A673 (cell line): Measurements from ENCODE around the gene PAF1. TPM values are rescaled to one million over a fixed set of nuclear protein-coding genes. Genes with fewer than 3 reads are reported as not detected.

Source experiments
- BruUV-seq: library from RNA; stranded (reverse); fragments of 400-500 nt; replicated peaks from 2 replicates; lab custom pipeline; 2021; lab: Mats Ljungman, UMichigan
- CTCF ChIA-PET: fragments of 300-600 bp; sonication (Branson Sonifier 250); formaldehyde crosslinking; loops from one replicate; lab custom pipeline; 2022; ENCODE audit warnings: antibody characterized with exemption; lab: Charles Lee
- POLR2A ChIA-PET: fragments of 300-600 bp; sonication (Branson Sonifier 250); formaldehyde crosslinking; loops from one replicate; lab custom pipeline; 2022; ENCODE audit warnings: antibody characterized with exemption; ENCODE audit not compliant: low non-redundant PET; lab: Charles Lee
- DNase-seq: peaks from one replicate; pipeline ENCODE4 v3.0.0-alpha.2; 2015; ENCODE audit warnings: low spot score
- H3K27ac ChIP-seq: fragments of 200-600 bp; sonication (generic); 2 replicates; pipeline ENCODE4 v1.5.1; 2016; ENCODE audit warnings: mixed run types, low read depth, mild to moderate bottlenecking, mixed read lengths, antibody characterized with exemption, low read length; ENCODE audit not compliant: poor library complexity, severe bottlenecking
- H3K27me3 ChIP-seq: fragments of 200-600 bp; sonication (generic); replicated peaks from 2 replicates; pipeline ENCODE4 v1.6.1; 2017; ENCODE audit warnings: mixed run types, low read depth, mild to moderate bottlenecking, mixed read lengths, antibody characterized with exemption, low read length; ENCODE audit not compliant: insufficient read depth, poor library complexity
- H3K36me3 ChIP-seq: fragments of 200-600 bp; sonication (generic); 2 replicates; pipeline ENCODE4 v1.6.1; 2016; ENCODE audit warnings: mixed run types, mild to moderate bottlenecking, mixed read lengths, antibody characterized with exemption, low read length; ENCODE audit not compliant: insufficient read depth, poor library complexity, severe bottlenecking
- H3K4me1 ChIP-seq: fragments of 200-600 bp; sonication (generic); 2 replicates; pipeline ENCODE4 v1.6.1; 2017; ENCODE audit warnings: mixed run types, mild to moderate bottlenecking, mixed read lengths, antibody characterized with exemption, low read length; ENCODE audit not compliant: insufficient read depth, poor library complexity, severe bottlenecking
- H3K4me3 ChIP-seq: fragments of 200-600 bp; sonication (generic); 2 replicates; pipeline ENCODE4 v1.5.1; 2016; ENCODE audit warnings: low read depth, mixed run types, mild to moderate bottlenecking, mixed read lengths, low read length; ENCODE audit not compliant: poor library complexity, severe bottlenecking
- H3K9me3 ChIP-seq: fragments of 200-600 bp; sonication (generic); 2 replicates; pipeline ENCODE4 v1.6.1; 2016; ENCODE audit warnings: mixed run types, low read depth, mild to moderate bottlenecking, mixed read lengths, antibody characterized with exemption, low read length; ENCODE audit not compliant: poor library complexity, severe bottlenecking
- CTCF ChIP-seq: fragments of 300-800, 200-600 bp; sonication (generic); conservative IDR thresholded peaks from 2 replicates; pipeline ENCODE4 v1.5.1; 2017; ENCODE audit warnings: low read depth, mild to moderate bottlenecking, antibody characterized with exemption, low read length, moderate library complexity, mixed read lengths
- EZH2 ChIP-seq: fragments of 200-600 bp; sonication (generic); IDR thresholded peaks from 2 replicates; pipeline ENCODE4 v1.6.1; 2017; ENCODE audit warnings: borderline replicate concordance, low read depth, mild to moderate bottlenecking, mixed read lengths, antibody characterized with exemption, low read length; ENCODE audit not compliant: poor library complexity, severe bottlenecking
- intact Hi-C: fragments of 100-400 bp; cut with micrococcal nuclease; formaldehyde crosslinking; loops from one replicate; pipeline ENCODE4 v1.10.0; 2022; ENCODE audit not compliant: unreplicated experiment
- total RNA-seq: library from RNA; stranded (reverse); gene quantifications from 2 replicates; pipeline ENCODE4 v1.2.3, GENCODE V29; 2021

The PAF1 gene
- total RNA-seq, 1 experiment from 2014 or later: 70.2 TPM

GRCh38 chr19:39420769-39421168 is 29.9 kb upstream of the PAF1 start:
- Histone ChIP-seq H3K9me3 (no peaks in the 10 kb centered on the region), H3K27ac (no peak overlapping the region), H3K27me3 (no peaks in the 10 kb centered on the region), H3K4me3 (no peak overlapping the region), H3K4me1 (peaks cover 2% of the 10 kb centered on the region), H3K36me3 (peaks cover 55% of the 10 kb centered on the region)
- no TSS peak for BruUV-seq
- ChIA-PET POLR2A (interaction anchor here (1.5 kb wide), 1 partner anchor 15 kb away, joined by 7 read pairs; the partner anchor contains the start of gene RPS16), CTCF (interaction anchor here (0.6 kb wide), 1 partner anchor 248 kb away, joined by 5 read pairs; no protein-coding TSS in a partner anchor)
- DNase-seq: no peak
- intact Hi-C loops: no loop called here
- TF ChIP-seq CTCF (no peak), EZH2 (no peak)

- Histone ChIP-seq H3K27ac (no peak overlapping the region), H3K36me3 (peaks cover 51% of the 10 kb centered on the region), H3K27me3 (no peaks in the 10 kb centered on the region), H3K4me1 (peaks cover 15% of the 10 kb centered on the region), H3K9me3 (no peaks in the 10 kb centered on the region), H3K4me3 (no peak overlapping the region)
- no peak for DNase-seq
- POLR2A ChIA-PET: interaction anchor here (1.1 kb wide), 1 partner anchor 17 kb away, joined by 6 read pairs; the partner anchor contains the start of gene RPS16
- CTCF ChIA-PET: no interaction called here
- intact Hi-C loops: no loop called here
- BruUV-seq: no TSS peak
- TF ChIP-seq EZH2: no peak
- no peak for TF ChIP-seq CTCF
Measured at GRCh38 chr19:39419003-39419402, 28.1 kb upstream of the PAF1 start.

- no peaks in the 10 kb centered on the region for H3K9me3 ChIP-seq
- ChIA-PET CTCF (no interaction called here), POLR2A (no interaction called here)
- peaks cover 47% of the 10 kb centered on the region for H3K36me3 ChIP-seq
- intact Hi-C loops: no loop called here
- no peak overlapping the region for H3K4me3 ChIP-seq
- peaks cover 15% of the 10 kb centered on the region for H3K4me1 ChIP-seq
- no TSS peak for BruUV-seq
- DNase-seq: no peak
- no peak overlapping the region for H3K27ac ChIP-seq
- TF ChIP-seq EZH2 (no peak), CTCF (no peak)
- no peaks in the 10 kb centered on the region for H3K27me3 ChIP-seq
Measured at GRCh38 chr19:39417463-39418181, 26.7 kb upstream of the PAF1 start.
